ENCODE measurements around the gene SHISAL2B. TPM values are rescaled to one million over a fixed set of nuclear protein-coding genes. Genes with fewer than 3 reads are reported as not detected.
"Not testable (repeated sequence)": the region's sequence is repeated elsewhere in the genome, so short reads cannot be mapped to it uniquely, and the experiment has no call there.

SHISAL2B gene
- total and polyA plus RNA-seq, 2 experiments from 2014 or later: 0.56 TPM; not detected in 1

DNA sequence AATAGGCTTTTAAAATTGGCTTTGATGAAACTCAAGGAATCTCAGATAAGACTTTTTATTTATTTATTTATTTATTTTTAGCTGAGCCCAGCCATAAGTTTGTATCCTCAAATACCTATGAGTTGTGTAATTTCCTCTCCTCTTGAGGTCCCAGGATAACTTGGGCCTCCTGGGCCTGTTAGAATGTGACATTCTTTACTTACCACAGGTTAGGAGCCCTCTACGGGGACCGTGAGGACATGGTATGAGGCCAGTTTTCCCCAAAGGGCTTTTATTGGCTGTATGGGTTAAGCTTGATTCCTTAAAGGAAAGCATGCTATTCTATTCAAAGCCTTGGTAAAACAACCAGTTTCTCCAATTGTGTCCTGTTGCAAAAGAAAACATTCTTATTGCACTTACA lies 16.9 kb downstream of the SHISAL2B start:
- Histone ChIP-seq H3K4me1 (ENCODE audit: insufficient read depth) (no peaks in the 10 kb centered on the region), H3K4me2 (no peak overlapping the region), H3K4me3 (no peak overlapping the region), H3K27me3 (no peaks in the 10 kb centered on the region), H3K9me3 (ENCODE audit: low read depth) (no peaks in the 10 kb centered on the region), H3K36me3 (replicated peaks; ENCODE audit: insufficient read depth, low read depth) (no peaks in the 10 kb centered on the region), H3K9me2 (replicated peaks; ENCODE audit: insufficient read depth) (no peaks in the 10 kb centered on the region), H4K20me1 (ENCODE audit: insufficient read depth, poor library complexity, severe bottlenecking) (no peaks in the 10 kb centered on the region), H3K79me2 (no peaks in the 10 kb centered on the region), H2AFZ (no peak overlapping the region), H3K27ac (no peak overlapping the region)
- no peak for DNase-seq (ENCODE audit: low spot score)
- TF ChIP-seq, protein P1, sequence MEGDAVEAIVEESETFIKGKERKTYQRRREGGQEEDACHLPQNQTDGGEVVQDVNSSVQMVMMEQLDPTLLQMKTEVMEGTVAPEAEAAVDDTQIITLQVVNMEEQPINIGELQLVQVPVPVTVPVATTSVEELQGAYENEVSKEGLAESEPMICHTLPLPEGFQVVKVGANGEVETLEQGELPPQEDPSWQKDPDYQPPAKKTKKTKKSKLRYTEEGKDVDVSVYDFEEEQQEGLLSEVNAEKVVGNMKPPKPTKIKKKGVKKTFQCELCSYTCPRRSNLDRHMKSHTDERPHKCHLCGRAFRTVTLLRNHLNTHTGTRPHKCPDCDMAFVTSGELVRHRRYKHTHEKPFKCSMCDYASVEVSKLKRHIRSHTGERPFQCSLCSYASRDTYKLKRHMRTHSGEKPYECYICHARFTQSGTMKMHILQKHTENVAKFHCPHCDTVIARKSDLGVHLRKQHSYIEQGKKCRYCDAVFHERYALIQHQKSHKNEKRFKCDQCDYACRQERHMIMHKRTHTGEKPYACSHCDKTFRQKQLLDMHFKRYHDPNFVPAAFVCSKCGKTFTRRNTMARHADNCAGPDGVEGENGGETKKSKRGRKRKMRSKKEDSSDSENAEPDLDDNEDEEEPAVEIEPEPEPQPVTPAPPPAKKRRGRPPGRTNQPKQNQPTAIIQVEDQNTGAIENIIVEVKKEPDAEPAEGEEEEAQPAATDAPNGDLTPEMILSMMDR (IDR thresholded peaks at IDR 0.05; ENCODE audit: poor library complexity): no peak
- no peak for TF ChIP-seq EZH2phosphoT487 (IDR thresholded peaks at IDR 0.05; ENCODE audit: low read depth, severe bottlenecking, unreplicated experiment)
- TF ChIP-seq EZH2 (IDR thresholded peaks at IDR 0.05; ENCODE audit: borderline replicate concordance): no peak
- WGBS (ENCODE audit: low lambda C conversion rate, missing lambda C conversion rate): 90% methylated on average over 2 of the region's 2 CpGs

DNA sequence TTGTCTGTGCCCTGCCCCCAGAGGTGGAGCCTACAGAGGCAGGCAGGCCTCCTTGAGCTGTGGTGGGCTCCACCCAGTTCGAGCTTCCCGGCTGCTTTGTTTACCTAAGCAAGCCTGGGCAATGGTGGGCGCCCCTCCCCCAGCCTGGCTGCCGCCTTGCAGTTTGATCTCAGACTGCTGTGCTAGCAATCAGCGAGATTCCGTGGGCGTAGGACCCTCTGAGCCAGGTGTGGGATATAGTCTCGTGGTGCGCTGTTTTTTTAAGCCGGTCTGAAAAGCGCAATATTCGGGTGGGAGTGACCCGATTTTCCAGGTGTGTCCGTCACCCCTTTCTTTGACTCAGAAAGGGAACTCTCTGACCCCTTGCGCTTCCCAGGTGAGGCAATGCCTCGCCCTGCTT lies 24.2 kb downstream of the SHISAL2B start:
- not testable (repeated sequence) for H4K20me1 ChIP-seq (ENCODE audit: insufficient read depth, poor library complexity, severe bottlenecking); H3K27ac ChIP-seq; H3K9me3 ChIP-seq (ENCODE audit: low read depth); H3K4me3 ChIP-seq; DNase-seq (ENCODE audit: low spot score); H3K79me2 ChIP-seq; H3K4me1 ChIP-seq (ENCODE audit: insufficient read depth); H2AFZ ChIP-seq; H3K9me2 ChIP-seq (replicated peaks; ENCODE audit: insufficient read depth); H3K27me3 ChIP-seq; H3K4me2 ChIP-seq; H3K36me3 ChIP-seq (replicated peaks; ENCODE audit: insufficient read depth, low read depth)
- 84% methylated on average over 13 of the region's 16 CpGs for WGBS (ENCODE audit: low lambda C conversion rate, missing lambda C conversion rate)

DNA sequence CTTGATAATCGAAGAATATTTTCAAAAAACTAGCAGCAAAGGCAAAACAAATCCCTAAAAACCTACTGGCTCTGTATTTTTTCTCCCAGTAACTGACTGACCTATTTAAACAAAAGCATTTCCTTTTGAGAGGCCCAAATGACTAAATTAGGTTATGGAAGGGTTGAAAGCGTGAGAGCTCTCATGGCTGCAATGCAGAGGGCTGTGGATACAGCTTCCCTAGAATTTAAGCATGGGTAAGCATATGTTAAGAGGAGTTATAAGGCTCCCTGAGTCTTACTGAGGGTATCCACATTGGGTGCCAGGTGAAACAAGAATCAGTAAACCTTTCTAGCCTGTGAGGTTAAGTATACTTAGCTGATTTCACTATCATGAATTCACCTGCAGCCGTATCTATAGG lies 32.3 kb downstream of the SHISAL2B start:
- Histone ChIP-seq H4K20me1 (ENCODE audit: insufficient read depth, poor library complexity, severe bottlenecking) (no peaks in the 10 kb centered on the region), H3K36me3 (replicated peaks; ENCODE audit: insufficient read depth, low read depth) (peaks cover 3% of the 10 kb centered on the region), H3K4me1 (ENCODE audit: insufficient read depth) (no peaks in the 10 kb centered on the region), H3K4me2 (no peak overlapping the region), H2AFZ (no peak overlapping the region), H3K9me3 (ENCODE audit: low read depth) (no peaks in the 10 kb centered on the region), H3K4me3 (no peak overlapping the region), H3K79me2 (no peaks in the 10 kb centered on the region), H3K9me2 (replicated peaks; ENCODE audit: insufficient read depth) (no peaks in the 10 kb centered on the region), H3K27ac (no peak overlapping the region), H3K27me3 (no peaks in the 10 kb centered on the region)
- WGBS (ENCODE audit: low lambda C conversion rate, missing lambda C conversion rate): 95% methylated on average over 3 of the region's 3 CpGs
- no peak for DNase-seq (ENCODE audit: low spot score)
- TF ChIP-seq EZH2 (IDR thresholded peaks at IDR 0.05; ENCODE audit: borderline replicate concordance) (no peak), EZH2phosphoT487 (IDR thresholded peaks at IDR 0.05; ENCODE audit: low read depth, severe bottlenecking, unreplicated experiment) (no peak)
- TF ChIP-seq, protein P1 (IDR thresholded peaks at IDR 0.05; ENCODE audit: poor library complexity): no peak

DNA sequence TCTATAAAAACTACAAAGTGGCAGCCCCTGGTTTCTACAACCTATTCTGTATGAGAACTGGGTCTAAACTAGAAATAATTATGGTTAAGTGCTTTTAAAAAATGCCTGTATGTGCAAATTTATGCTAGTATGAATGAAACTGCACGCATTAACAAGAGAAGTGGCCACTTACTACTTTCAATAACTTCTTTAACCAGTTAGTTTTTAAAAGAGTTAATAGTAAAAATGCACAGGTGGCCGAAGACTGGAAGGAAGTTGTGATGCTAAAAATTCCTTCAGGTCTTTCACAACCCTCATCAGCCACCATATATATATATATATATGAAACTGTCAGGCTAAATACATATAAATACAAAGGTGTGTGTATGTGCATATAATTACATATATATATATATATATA lies 36.8 kb downstream of the SHISAL2B start:
- H2AFZ ChIP-seq: no peak overlapping the region
- H3K9me3 ChIP-seq (ENCODE audit: low read depth): no peaks in the 10 kb centered on the region
- no peak for DNase-seq (ENCODE audit: low spot score)
- WGBS (ENCODE audit: low lambda C conversion rate, missing lambda C conversion rate): 96% methylated on average over 2 of the region's 2 CpGs
- H3K4me1 ChIP-seq (ENCODE audit: insufficient read depth): no peaks in the 10 kb centered on the region
- H3K4me2 ChIP-seq: no peak overlapping the region
- TF ChIP-seq, protein P1 (IDR thresholded peaks at IDR 0.05; ENCODE audit: poor library complexity): no peak
- TF ChIP-seq EZH2 (IDR thresholded peaks at IDR 0.05; ENCODE audit: borderline replicate concordance) (no peak), EZH2phosphoT487 (IDR thresholded peaks at IDR 0.05; ENCODE audit: low read depth, severe bottlenecking, unreplicated experiment) (no peak)
- peaks cover 3% of the 10 kb centered on the region for H3K36me3 ChIP-seq (replicated peaks; ENCODE audit: insufficient read depth, low read depth)
- no peaks in the 10 kb centered on the region for H3K27me3 ChIP-seq
- no peak overlapping the region for H3K4me3 ChIP-seq
- H4K20me1 ChIP-seq (ENCODE audit: insufficient read depth, poor library complexity, severe bottlenecking): no peaks in the 10 kb centered on the region
- no peak overlapping the region for H3K27ac ChIP-seq
- H3K79me2 ChIP-seq: peaks cover 4% of the 10 kb centered on the region
- no peaks in the 10 kb centered on the region for H3K9me2 ChIP-seq (replicated peaks; ENCODE audit: insufficient read depth)

Measured in hepatocyte (in vitro differentiated cells).